DOHH2 (cell line): ENCODE measurements around the gene SLC27A6.

Experiments
- EZH2phosphoT487 ChIP-seq: fragments of 200-600 bp; sonication (generic); IDR thresholded peaks from 2 replicates; pipeline ENCODE4 v1.6.1; 2017; ENCODE audit warnings: borderline replicate concordance, mild to moderate bottlenecking, antibody characterized with exemption, low read length, moderate library complexity, mixed read lengths
- TF ChIP-seq, protein P1 (sequence below): fragments of 200-600 bp; sonication (generic); IDR thresholded peaks from one replicate; pipeline ENCODE4 v1.5.1; 2014; ENCODE audit warnings: antibody characterized with exemption, mild to moderate bottlenecking, low read depth, low read length; ENCODE audit not compliant: poor library complexity, severe bottlenecking

DNA sequence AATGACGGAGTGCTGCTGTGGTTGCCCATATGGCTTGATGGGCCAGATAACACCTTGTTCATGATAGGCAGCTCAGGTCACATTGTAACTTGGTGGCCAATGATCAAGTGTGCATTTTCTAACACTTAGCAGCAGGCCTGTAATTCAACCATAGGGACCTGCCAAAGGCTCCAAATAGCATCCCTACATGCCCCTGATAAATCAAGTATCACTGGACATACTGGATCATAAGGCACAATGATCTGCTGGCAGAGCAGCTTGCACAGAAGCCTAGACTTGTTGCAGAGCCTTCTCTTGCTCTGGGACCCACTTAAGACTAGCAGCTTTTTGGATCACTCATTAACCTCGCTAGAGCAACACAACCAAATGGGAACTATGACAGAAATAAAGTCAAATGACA, 83.2 kb downstream of the SLC27A6 start:
- TF ChIP-seq, protein P1, sequence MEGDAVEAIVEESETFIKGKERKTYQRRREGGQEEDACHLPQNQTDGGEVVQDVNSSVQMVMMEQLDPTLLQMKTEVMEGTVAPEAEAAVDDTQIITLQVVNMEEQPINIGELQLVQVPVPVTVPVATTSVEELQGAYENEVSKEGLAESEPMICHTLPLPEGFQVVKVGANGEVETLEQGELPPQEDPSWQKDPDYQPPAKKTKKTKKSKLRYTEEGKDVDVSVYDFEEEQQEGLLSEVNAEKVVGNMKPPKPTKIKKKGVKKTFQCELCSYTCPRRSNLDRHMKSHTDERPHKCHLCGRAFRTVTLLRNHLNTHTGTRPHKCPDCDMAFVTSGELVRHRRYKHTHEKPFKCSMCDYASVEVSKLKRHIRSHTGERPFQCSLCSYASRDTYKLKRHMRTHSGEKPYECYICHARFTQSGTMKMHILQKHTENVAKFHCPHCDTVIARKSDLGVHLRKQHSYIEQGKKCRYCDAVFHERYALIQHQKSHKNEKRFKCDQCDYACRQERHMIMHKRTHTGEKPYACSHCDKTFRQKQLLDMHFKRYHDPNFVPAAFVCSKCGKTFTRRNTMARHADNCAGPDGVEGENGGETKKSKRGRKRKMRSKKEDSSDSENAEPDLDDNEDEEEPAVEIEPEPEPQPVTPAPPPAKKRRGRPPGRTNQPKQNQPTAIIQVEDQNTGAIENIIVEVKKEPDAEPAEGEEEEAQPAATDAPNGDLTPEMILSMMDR: no peak
- TF ChIP-seq EZH2phosphoT487: no peak
